Erythroblast (primary cell): ENCODE results near the gene KRT74.

Experiments used
- GATA1 ChIP-seq: IDR thresholded peaks from 2 replicates; pipeline ENCODE4 v1.6.1; 2011; ENCODE audit warnings: low read depth, mild to moderate bottlenecking, control low read depth, low read length, moderate library complexity
- POLR2A ChIP-seq: IDR thresholded peaks from 2 replicates; pipeline ENCODE4 v1.6.1; 2011; ENCODE audit warnings: mild to moderate bottlenecking, low read length

DNA sequence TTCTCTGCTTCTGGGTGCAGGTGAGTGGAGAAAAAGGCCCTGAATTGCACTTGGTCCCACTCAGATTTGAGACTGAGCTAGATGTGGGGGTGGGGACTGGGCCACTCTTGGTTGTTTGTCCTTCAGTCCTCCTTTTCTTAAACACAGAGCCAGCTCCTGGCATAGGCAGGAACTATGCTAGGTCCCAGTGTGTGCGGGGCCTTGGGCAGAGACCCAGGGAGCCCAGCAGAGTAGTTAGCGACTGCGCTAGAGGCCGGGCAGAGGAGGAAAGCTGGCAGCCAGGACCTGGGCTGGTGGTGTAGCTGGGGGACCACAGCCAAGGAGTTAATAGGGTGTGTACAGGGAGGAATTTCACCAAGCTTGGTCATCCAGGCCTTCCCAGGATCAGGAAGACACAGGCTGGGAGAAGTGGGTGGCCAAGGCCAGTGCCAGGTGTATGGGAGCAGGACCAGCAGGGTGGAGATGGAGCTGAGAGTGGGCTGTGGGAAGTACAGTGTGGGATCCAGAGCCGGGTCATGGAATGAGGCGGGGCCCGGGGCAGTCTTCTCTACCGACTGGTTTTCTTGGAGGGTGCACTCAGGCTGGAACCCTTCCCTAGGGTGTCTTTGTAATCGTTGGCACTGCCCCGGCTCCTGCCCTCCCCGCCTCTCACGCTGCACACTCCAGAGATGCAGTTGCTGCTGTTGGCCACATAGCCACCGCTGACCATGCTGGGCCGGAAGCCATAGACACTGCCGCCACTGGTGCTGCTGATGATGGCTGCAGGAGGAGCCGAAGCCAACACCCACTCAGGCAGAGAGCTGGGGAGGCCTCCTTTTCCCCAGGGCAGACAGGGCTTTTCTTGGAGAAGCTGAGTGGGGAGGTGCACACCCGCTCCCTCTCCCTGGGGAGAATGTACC lies 29.4 kb downstream of the KRT74 start:
- no peak for TF ChIP-seq POLR2A
- TF ChIP-seq GATA1, result no peak
